Measurements from ENCODE around the gene UCHL5.

Gene UCHL5

GRCh38 chr1:193011406-193011805 lies 47.8 kb downstream of the UCHL5 start:
- H3K4me2 ChIP-seq (ENCODE audit: low read length): no peak overlapping the region
- no peak overlapping the region for H2AFZ ChIP-seq (ENCODE audit: low read depth, low read length)
- no peaks in the 10 kb centered on the region for H4K20me1 ChIP-seq (ENCODE audit: insufficient read depth, low read length)
- no peak overlapping the region for H3K9ac ChIP-seq (ENCODE audit: low read length)
- TF ChIP-seq CTCF (IDR thresholded peaks at IDR 0.05; ENCODE audit: low read depth, low read length) (no peak), EZH2phosphoT487 (IDR thresholded peaks at IDR 0.05; ENCODE audit: low read depth) (no peak)
- no peaks in the 10 kb centered on the region for H3K9me3 ChIP-seq (ENCODE audit: insufficient read depth, low read length)
- no peaks in the 10 kb centered on the region for H3K79me2 ChIP-seq (ENCODE audit: low read length)
- no peak overlapping the region for H3K27ac ChIP-seq (ENCODE audit: low read length)
- peaks cover 15% of the 10 kb centered on the region for H3K36me3 ChIP-seq (replicated peaks; ENCODE audit: low read depth, low read length)
- H3K27me3 ChIP-seq (ENCODE audit: low read depth, low read length): no peaks in the 10 kb centered on the region
- H3K4me1 ChIP-seq (ENCODE audit: low read length): peaks cover 4% of the 10 kb centered on the region
- no peak overlapping the region for H3K4me3 ChIP-seq (ENCODE audit: low read length)

GRCh38 chr1:193009501-193009900 lies 49.7 kb downstream of the UCHL5 start:
- Histone ChIP-seq H3K27me3 (ENCODE audit: low read depth, low read length) (no peaks in the 10 kb centered on the region), H3K9ac (ENCODE audit: low read length) (no peak overlapping the region), H3K4me2 (ENCODE audit: low read length) (no peak overlapping the region), H3K36me3 (replicated peaks; ENCODE audit: low read depth, low read length) (peaks cover 14% of the 10 kb centered on the region), H3K79me2 (ENCODE audit: low read length) (no peaks in the 10 kb centered on the region), H2AFZ (ENCODE audit: low read depth, low read length) (no peak overlapping the region), H3K9me3 (ENCODE audit: insufficient read depth, low read length) (peaks cover 6% of the 10 kb centered on the region; the same call in 1 of the 2 replicates), H3K4me3 (ENCODE audit: low read length) (no peak overlapping the region), H4K20me1 (ENCODE audit: insufficient read depth, low read length) (no peaks in the 10 kb centered on the region), H3K4me1 (ENCODE audit: low read length) (peaks cover 8% of the 10 kb centered on the region), H3K27ac (ENCODE audit: low read length) (no peak overlapping the region)
- TF ChIP-seq EZH2phosphoT487 (IDR thresholded peaks at IDR 0.05; ENCODE audit: low read depth): no peak
- TF ChIP-seq CTCF (IDR thresholded peaks at IDR 0.05; ENCODE audit: low read depth, low read length): no peak

GRCh38 chr1:193005785-193006184 lies 53.4 kb downstream of the UCHL5 start:
- no peak overlapping the region for H2AFZ ChIP-seq (ENCODE audit: low read depth, low read length)
- no peak overlapping the region for H3K9ac ChIP-seq (ENCODE audit: low read length)
- H3K4me2 ChIP-seq (ENCODE audit: low read length): no peak overlapping the region
- H4K20me1 ChIP-seq (ENCODE audit: insufficient read depth, low read length): no peaks in the 10 kb centered on the region
- H3K4me1 ChIP-seq (ENCODE audit: low read length): peaks cover 16% of the 10 kb centered on the region
- no peak for TF ChIP-seq CTCF (IDR thresholded peaks at IDR 0.05; ENCODE audit: low read depth, low read length)
- no peak for TF ChIP-seq EZH2phosphoT487 (IDR thresholded peaks at IDR 0.05; ENCODE audit: low read depth)
- no peak overlapping the region for H3K4me3 ChIP-seq (ENCODE audit: low read length)
- H3K27ac ChIP-seq (ENCODE audit: low read length): no peak overlapping the region
- peaks cover 6% of the 10 kb centered on the region; the same call in 1 of the 2 replicates for H3K9me3 ChIP-seq (ENCODE audit: insufficient read depth, low read length)
- no peaks in the 10 kb centered on the region for H3K27me3 ChIP-seq (ENCODE audit: low read depth, low read length)
- peaks cover 27% of the 10 kb centered on the region for H3K36me3 ChIP-seq (replicated peaks; ENCODE audit: low read depth, low read length)
- no peaks in the 10 kb centered on the region for H3K79me2 ChIP-seq (ENCODE audit: low read length)

GRCh38 chr1:192998536-192998935 lies 60.6 kb downstream of the UCHL5 start:
- Histone ChIP-seq H3K4me2 (ENCODE audit: low read length) (no peak overlapping the region), H3K9ac (ENCODE audit: low read length) (no peak overlapping the region), H4K20me1 (ENCODE audit: insufficient read depth, low read length) (no peaks in the 10 kb centered on the region), H3K4me3 (ENCODE audit: low read length) (no peak overlapping the region), H3K9me3 (ENCODE audit: insufficient read depth, low read length) (no peaks in the 10 kb centered on the region), H3K27me3 (ENCODE audit: low read depth, low read length) (no peaks in the 10 kb centered on the region), H2AFZ (ENCODE audit: low read depth, low read length) (no peak overlapping the region), H3K79me2 (ENCODE audit: low read length) (no peaks in the 10 kb centered on the region), H3K4me1 (ENCODE audit: low read length) (no peaks in the 10 kb centered on the region), H3K36me3 (replicated peaks; ENCODE audit: low read depth, low read length) (peaks cover 41% of the 10 kb centered on the region), H3K27ac (ENCODE audit: low read length) (no peak overlapping the region)
- TF ChIP-seq CTCF (IDR thresholded peaks at IDR 0.05; ENCODE audit: low read depth, low read length): peak; percentile 80
- TF ChIP-seq EZH2phosphoT487 (IDR thresholded peaks at IDR 0.05; ENCODE audit: low read depth): no peak

Data from OCI-LY3 (cell line).